Muscle of leg (tissue), 11 donors: Measurements from ENCODE around the gene TUBB. TPM values are rescaled to one million over a fixed set of nuclear protein-coding genes. Genes with fewer than 3 reads are reported as not detected.
"Not testable (repeated sequence)": the region's sequence is repeated elsewhere in the genome, so short reads cannot be mapped to it uniquely, and the experiment has no call there.

Source experiments
- DNase-seq: peaks from one replicate; pipeline ENCODE4 v3.0.0; 2013
- H3K27ac ChIP-seq: one replicate; pipeline ENCODE4 v1.5.1; 2013; ENCODE audit warnings: mild to moderate bottlenecking, low read length, control low read depth
- H3K27me3 ChIP-seq: one replicate; pipeline ENCODE4 v1.6.1; 2013; ENCODE audit warnings: low read length; ENCODE audit not compliant: control insufficient read depth, insufficient read depth
- H3K36me3 ChIP-seq: one replicate; pipeline ENCODE4 v1.6.1; 2013; ENCODE audit warnings: low read length; ENCODE audit not compliant: control insufficient read depth, insufficient read depth
- H3K4me1 ChIP-seq: one replicate; pipeline ENCODE4 v1.6.1; 2013; ENCODE audit warnings: low read length; ENCODE audit not compliant: control insufficient read depth, insufficient read depth
- H3K4me3 ChIP-seq: one replicate; pipeline ENCODE4 v1.5.1; 2013; ENCODE audit warnings: low read length, control low read depth
- H3K9me3 ChIP-seq: replicated peaks from 2 replicates; pipeline ENCODE4 v1.6.1; 2013; ENCODE audit warnings: low read depth, low read length; ENCODE audit not compliant: control insufficient read depth
- WGBS: methylation state at CpG from one replicate; pipeline ENCODE4 v1.1.5; 2013; ENCODE audit warnings: missing lambda C conversion rate; ENCODE audit not compliant: insufficient coverage; 5-methylcytosine and 5-hydroxymethylcytosine counted together
- polyA plus RNA-seq, 8 donors: library from polyadenylated mRNA; unstranded; fragments of 120-200 nt; gene quantifications; one replicate each; pipeline versions ENCODE4 v1.2.1 to v1.2.3, GENCODE V29; 2013; ENCODE audit warnings: inconsistent platforms in 1 of 8, low replicate concordance in 1 of 8; ENCODE audit not compliant: insufficient read length in 8 of 8, insufficient read depth in 1 of 8
- total RNA-seq: library from RNA; stranded (reverse); fragments of 120-200 nt; gene quantifications from one replicate; pipeline ENCODE4 v1.2.4, GENCODE V29; 2013

TUBB gene
- total and polyA plus RNA-seq, 9 donors = 403 to 1,098 (median 965) TPM

DNA sequence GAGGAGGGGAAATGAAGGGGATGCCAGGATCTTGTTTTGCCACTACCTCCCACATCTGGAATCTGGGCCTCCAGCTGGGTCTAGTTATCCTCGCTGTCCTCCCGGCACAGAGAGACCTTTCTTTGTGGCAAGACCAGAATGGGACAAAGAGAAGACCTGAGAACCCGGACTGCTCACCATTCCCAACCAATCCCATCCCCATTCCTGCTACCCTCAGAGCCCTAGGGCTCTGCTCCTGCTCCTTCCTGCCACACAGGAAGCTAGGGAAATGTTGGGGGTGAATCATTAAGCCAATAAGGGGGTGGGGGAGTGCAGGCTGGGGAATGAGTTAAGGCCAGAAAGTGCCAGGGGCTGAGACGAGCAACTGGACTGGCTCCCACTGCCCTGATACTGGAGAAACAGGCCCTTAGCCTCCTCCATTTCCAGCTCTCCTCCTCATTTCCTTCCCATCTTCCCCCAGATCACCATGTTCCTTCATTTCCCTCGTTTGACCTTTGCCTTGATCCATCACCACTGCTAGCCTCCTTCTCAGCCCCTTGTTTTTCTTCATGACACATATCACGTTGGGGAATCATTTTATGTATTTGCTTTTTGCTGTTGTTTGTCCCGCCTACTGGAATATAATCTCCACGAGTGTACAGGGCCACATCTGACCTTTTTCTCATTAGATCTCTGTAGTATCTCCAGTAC is 28.8 kb downstream of the TUBB start:
- Histone ChIP-seq H3K27ac (no peak overlapping the region), H3K4me1 (peaks cover 36% of the 10 kb centered on the region), H3K9me3 (no peaks in the 10 kb centered on the region), H3K4me3 (no peak overlapping the region), H3K27me3 (no peaks in the 10 kb centered on the region), H3K36me3 (no peaks in the 10 kb centered on the region)
- no peak for DNase-seq
- WGBS = 61% methylated on average over 3 of the region's 8 CpGs

DNA sequence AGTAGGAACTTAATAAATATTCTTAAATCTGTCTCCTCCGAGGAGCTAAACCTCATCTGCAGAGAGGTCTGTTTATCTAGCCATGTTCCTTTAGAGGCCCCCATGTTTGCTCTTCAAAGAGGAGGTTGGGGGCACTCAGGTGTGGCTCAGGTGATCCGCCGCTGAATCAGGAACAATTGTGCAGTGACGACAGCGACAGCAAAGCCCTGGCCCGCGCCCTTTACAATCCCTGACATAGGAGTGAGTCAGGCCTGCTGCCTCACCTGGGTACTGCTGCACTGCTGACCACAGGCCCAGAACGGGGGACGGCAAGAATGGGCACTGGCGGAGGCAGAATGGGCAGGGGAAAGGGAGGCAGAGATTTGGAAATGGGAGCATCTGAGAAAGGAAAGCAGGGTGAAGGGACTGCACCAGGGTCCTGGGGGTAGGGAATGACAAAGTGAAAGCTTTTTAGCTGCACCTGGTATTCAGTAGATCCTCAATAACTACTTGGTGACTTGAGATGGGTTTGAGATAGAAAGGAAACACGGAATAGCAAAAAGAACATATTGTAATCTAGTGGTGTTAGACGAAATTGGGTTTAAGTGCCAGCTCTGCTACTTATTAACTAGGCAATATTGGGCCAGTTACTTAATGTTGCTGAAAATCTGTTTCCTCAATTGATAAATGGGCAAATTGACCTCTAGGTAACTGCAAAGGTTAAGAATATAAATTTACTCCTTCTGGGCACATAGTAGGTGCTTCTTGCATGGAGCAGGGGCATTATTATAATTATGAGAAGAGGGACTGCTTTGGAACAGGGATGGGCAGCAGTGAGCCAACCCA is 29.6 kb downstream of the TUBB start:
- H3K27me3 ChIP-seq = no peaks in the 10 kb centered on the region
- no peak overlapping the region for H3K4me3 ChIP-seq
- no peak overlapping the region for H3K27ac ChIP-seq
- peaks cover 30% of the 10 kb centered on the region for H3K4me1 ChIP-seq
- H3K36me3 ChIP-seq = no peaks in the 10 kb centered on the region
- WGBS = 93% methylated on average over 9 of the region's 12 CpGs
- no peaks in the 10 kb centered on the region for H3K9me3 ChIP-seq
- no peak for DNase-seq

GRCh38 chr6:30750379-30750668 is 30.2 kb downstream of the TUBB start:
- H3K27me3 ChIP-seq = no peaks in the 10 kb centered on the region
- no peak overlapping the region for H3K27ac ChIP-seq
- no peaks in the 10 kb centered on the region for H3K36me3 ChIP-seq
- H3K9me3 ChIP-seq = no peaks in the 10 kb centered on the region
- H3K4me1 ChIP-seq = peaks cover 25% of the 10 kb centered on the region
- H3K4me3 ChIP-seq = no peak overlapping the region
- no peak for DNase-seq

DNA sequence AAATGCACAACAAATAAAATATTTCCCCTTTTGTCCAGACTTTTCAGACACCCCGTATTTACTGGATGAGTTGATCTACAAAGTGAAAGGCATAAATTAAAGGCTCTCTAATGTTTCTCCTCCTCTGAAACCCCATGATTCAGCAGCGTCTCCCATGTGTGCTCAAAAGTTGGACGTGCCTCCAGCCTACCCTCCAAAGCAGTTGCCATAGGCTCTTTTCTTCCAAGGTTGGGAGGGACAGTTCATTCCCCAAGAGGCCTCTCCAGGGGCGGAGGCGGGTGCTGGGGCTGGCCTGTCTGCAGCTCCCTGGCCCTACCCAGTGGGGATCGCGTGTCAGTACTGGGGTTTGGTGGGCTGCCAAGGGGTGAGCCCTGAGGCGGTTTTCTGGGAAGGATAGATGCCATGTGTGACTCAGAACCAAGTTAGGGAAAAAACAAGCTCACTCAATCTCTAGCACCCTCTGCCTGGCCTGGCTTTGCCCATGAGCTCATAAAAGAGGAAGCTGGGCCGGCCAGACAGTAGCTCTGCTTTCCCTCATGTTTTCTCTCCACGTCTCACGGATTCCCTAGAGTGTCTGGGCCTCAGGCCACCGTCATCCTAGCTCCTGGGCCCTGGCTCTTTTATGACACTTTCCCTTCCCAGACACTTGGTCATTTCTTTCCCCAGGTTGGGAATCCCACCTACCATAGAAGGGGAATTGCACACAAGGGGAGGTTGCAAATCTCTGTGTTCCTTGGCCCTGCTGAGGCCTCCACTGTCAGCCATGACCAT is 32.2 kb downstream of the TUBB start:
- H3K9me3 ChIP-seq = no peaks in the 10 kb centered on the region
- no peaks in the 10 kb centered on the region for H3K36me3 ChIP-seq
- peak overlapping the region; percentile 92 for H3K27ac ChIP-seq
- peaks cover 25% of the 10 kb centered on the region for H3K4me1 ChIP-seq
- DNase-seq = peak; percentile 92
- WGBS = 26% methylated on average over 8 of the region's 12 CpGs
- no peak overlapping the region for H3K4me3 ChIP-seq
- H3K27me3 ChIP-seq = no peaks in the 10 kb centered on the region

DNA sequence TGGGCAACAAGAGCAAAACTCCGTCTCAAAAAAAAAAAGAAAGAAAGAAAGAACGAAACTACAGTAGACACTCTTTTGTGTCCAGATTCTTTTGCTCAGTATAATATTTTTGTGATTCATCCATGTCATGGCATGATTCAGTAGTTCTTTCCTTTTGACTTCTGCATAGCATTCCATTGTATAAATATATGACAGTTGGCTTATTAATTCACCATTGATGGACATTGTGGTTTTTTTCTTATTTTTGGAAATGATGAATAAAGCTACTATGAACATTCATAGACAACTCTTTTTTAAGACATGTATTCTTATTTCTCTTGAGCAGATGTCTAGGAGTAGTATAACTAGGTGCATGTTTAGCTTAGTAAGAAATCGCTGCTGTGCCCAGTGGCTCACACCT is 34.5 kb downstream of the TUBB start:
- Histone ChIP-seq H3K4me1 (peaks cover 24% of the 10 kb centered on the region), H3K9me3 (no peaks in the 10 kb centered on the region), H3K4me3 (no peak overlapping the region), H3K27ac (no peak overlapping the region), H3K27me3 (no peaks in the 10 kb centered on the region), H3K36me3 (no peaks in the 10 kb centered on the region)
- WGBS = no CpG with 5 or more reads among the region's 3 CpGs
- DNase-seq = no peak

- peaks cover 23% of the 10 kb centered on the region for H3K4me1 ChIP-seq
- 87% methylated on average over 4 of the region's 7 CpGs for WGBS
- not testable (repeated sequence) for H3K27ac ChIP-seq, H3K36me3 ChIP-seq, H3K27me3 ChIP-seq, H3K9me3 ChIP-seq, H3K4me3 ChIP-seq, DNase-seq
Measured at GRCh38 chr6:30756405-30757003, 36.4 kb downstream of the TUBB start.

- no peak overlapping the region for H3K4me3 ChIP-seq
- H3K9me3 ChIP-seq = no peaks in the 10 kb centered on the region
- no CpG with 5 or more reads among the region's 1 CpG for WGBS
- H3K4me1 ChIP-seq = peaks cover 14% of the 10 kb centered on the region
- no peak for DNase-seq
- no peaks in the 10 kb centered on the region for H3K36me3 ChIP-seq
- no peak overlapping the region for H3K27ac ChIP-seq
- H3K27me3 ChIP-seq = no peaks in the 10 kb centered on the region
Measured at GRCh38 chr6:30757261-30757904, 37.2 kb downstream of the TUBB start.

DNA sequence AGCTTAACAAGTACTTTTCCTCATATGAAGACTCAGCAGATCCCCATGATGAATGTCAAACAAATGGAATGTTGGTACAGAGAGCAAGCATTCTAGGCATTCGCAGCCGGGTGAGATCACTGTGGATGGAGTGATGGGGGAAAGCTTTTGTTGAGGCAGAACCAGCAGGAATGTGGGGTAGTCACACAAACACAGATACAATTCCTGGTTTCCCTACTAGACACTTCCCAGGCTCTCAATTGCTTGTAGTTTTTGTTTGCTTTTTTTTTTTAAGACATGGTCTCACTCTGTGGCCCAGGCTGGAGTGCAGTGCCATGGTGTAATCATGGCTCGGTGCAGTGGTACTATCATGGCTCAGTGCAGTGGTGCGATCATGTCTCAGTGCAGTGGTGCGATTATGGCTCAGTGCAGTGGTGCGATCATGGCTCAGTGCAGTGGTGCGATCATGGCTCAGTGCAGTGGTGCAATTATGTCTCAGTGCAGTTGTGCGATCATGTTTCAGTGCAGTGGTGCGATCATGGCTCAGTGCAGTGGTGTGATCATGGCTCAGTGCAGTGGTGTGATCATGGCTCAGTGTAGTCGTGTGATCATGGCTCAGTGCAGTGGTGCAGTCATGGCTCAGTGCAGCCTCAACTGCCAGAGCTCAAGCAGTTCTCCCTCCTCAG is 39.6 kb downstream of the TUBB start:
- Histone ChIP-seq H3K4me3 (no peak overlapping the region), H3K36me3 (no peaks in the 10 kb centered on the region), H3K27me3 (no peaks in the 10 kb centered on the region), H3K9me3 (no peaks in the 10 kb centered on the region), H3K27ac (no peak overlapping the region), H3K4me1 (peaks cover 14% of the 10 kb centered on the region)
- WGBS = 97% methylated on average over 8 of the region's 10 CpGs
- DNase-seq = no peak

- Histone ChIP-seq H3K9me3 (no peaks in the 10 kb centered on the region), H3K4me1 (peaks cover 14% of the 10 kb centered on the region), H3K4me3 (no peak overlapping the region), H3K27me3 (no peaks in the 10 kb centered on the region), H3K27ac (no peak overlapping the region), H3K36me3 (no peaks in the 10 kb centered on the region)
- WGBS = 54% methylated on average over 3 of the region's 8 CpGs
- DNase-seq = no peak
Measured at GRCh38 chr6:30760549-30760948, 40.4 kb downstream of the TUBB start.
